IMR-90 (cell line): ENCODE data around the gene MTG1. TPM values are rescaled to one million over a fixed set of nuclear protein-coding genes. Genes with fewer than 3 reads are reported as not detected.

Source experiments
- ATAC-seq: fragments of 200-7000 bp; cut with Tn5 transposase; 2 replicates; pipeline ENCODE4 v1.9.1; 2020; ENCODE audit warnings: low read depth, mild to moderate bottlenecking, moderate library complexity
- BruUV-seq: library from RNA; stranded (reverse); fragments of 400-500 nt; replicated peaks from 2 replicates; lab custom pipeline; 2021; lab: Mats Ljungman, UMichigan
- CTCF ChIA-PET: fragments of 300-600 bp; formaldehyde crosslinking; extraction: SDS; loops from one replicate; lab custom pipeline; 2021; ENCODE audit warnings: antibody characterized with exemption; lab: Yijun Ruan, JAX
- POLR2A ChIA-PET: fragments of 300-600 bp; sonication (Branson Sonifier 250); formaldehyde crosslinking; loops from one replicate; lab custom pipeline; 2022; ENCODE audit warnings: antibody characterized with exemption; ENCODE audit not compliant: unreplicated experiment; lab: Charles Lee
- DNase-seq: peaks from one replicate; pipeline ENCODE4 v3.0.0; 2013
- H2AFZ ChIP-seq: replicated peaks from 2 replicates; pipeline ENCODE3; 2013; ENCODE audit warnings: low read length, mild to moderate bottlenecking; ENCODE audit not compliant: poor library complexity
- H2AK5ac ChIP-seq: 2 replicates; pipeline ENCODE4 v1.6.1; 2013; ENCODE audit warnings: low read depth, low read length, inconsistent platforms
- H2AK9ac ChIP-seq: replicated peaks from 2 replicates; pipeline ENCODE3; 2013; ENCODE audit warnings: mild to moderate bottlenecking, low read depth, low read length, moderate library complexity; ENCODE audit not compliant: poor library complexity
- H2BK120ac ChIP-seq: 2 replicates; pipeline ENCODE4 v1.6.1; 2013; ENCODE audit warnings: low read depth, low read length, inconsistent platforms
- H2BK15ac ChIP-seq: 3 replicates; pipeline ENCODE4 v1.6.1; 2013; ENCODE audit warnings: low read depth, low read length, inconsistent platforms
- H2BK20ac ChIP-seq: 2 replicates; pipeline ENCODE4 v1.6.1; 2013; ENCODE audit warnings: low read depth, mild to moderate bottlenecking, inconsistent platforms, low read length, moderate library complexity
- H2BK5ac ChIP-seq: 2 replicates; pipeline ENCODE4 v1.6.1; 2013; ENCODE audit warnings: mild to moderate bottlenecking, low read depth, low read length, inconsistent platforms; ENCODE audit not compliant: poor library complexity, severe bottlenecking
- H3K14ac ChIP-seq: replicated peaks from 2 replicates; pipeline ENCODE4 v1.6.1; 2013; ENCODE audit warnings: low read depth, low read length, inconsistent platforms
- H3K18ac ChIP-seq: 2 replicates; pipeline ENCODE4 v1.6.1; 2013; ENCODE audit warnings: low read depth, low read length, control low read depth
- H3K23ac ChIP-seq: 2 replicates; pipeline ENCODE4 v1.6.1; 2013; ENCODE audit warnings: low read depth, low read length, inconsistent platforms
- H3K27ac ChIP-seq: 2 replicates; pipeline ENCODE4 v1.5.1; 2013; ENCODE audit warnings: mild to moderate bottlenecking, control low read depth, low read length; ENCODE audit not compliant: insufficient read depth
- H3K27me3 ChIP-seq: 2 replicates; pipeline ENCODE4 v1.6.1; 2013; ENCODE audit warnings: low read length; ENCODE audit not compliant: control insufficient read depth, insufficient read depth
- H3K36me3 ChIP-seq: 2 replicates; pipeline ENCODE4 v1.6.1; 2013; ENCODE audit warnings: low read length, mixed read lengths; ENCODE audit not compliant: control insufficient read depth, insufficient read depth
- H3K4ac ChIP-seq: 2 replicates; pipeline ENCODE4 v1.6.1; 2013; ENCODE audit warnings: low read depth, low read length, inconsistent platforms
- H3K4me1 ChIP-seq: 2 replicates; pipeline ENCODE4 v1.6.1; 2013; ENCODE audit warnings: low read length, mixed read lengths; ENCODE audit not compliant: control insufficient read depth, insufficient read depth
- H3K4me2 ChIP-seq: 2 replicates; pipeline ENCODE4 v1.6.1; 2013; ENCODE audit warnings: low read depth, mild to moderate bottlenecking, control low read depth, low read length, moderate library complexity
- H3K4me3 ChIP-seq: 2 replicates; pipeline ENCODE4 v1.5.1; 2013; ENCODE audit warnings: low read depth, mild to moderate bottlenecking, control low read depth, low read length, moderate library complexity; ENCODE audit not compliant: insufficient read depth
- H3K56ac ChIP-seq: 2 replicates; pipeline ENCODE4 v1.6.1; 2013; ENCODE audit warnings: low read length, inconsistent platforms; ENCODE audit not compliant: insufficient read depth; ENCODE audit errors: extremely low read depth
- H3K79me1 ChIP-seq, 2 experiments: 2 replicates each; pipeline ENCODE4 v1.6.1; 2013; ENCODE audit warnings: low read length in 2 of 2, inconsistent platforms in 1 of 2, low read depth in 1 of 2
- H3K9ac ChIP-seq: 2 replicates; pipeline ENCODE4 v1.6.1; 2013; ENCODE audit warnings: low read depth, low read length, control low read depth
- H3K9me1 ChIP-seq: 2 replicates; pipeline ENCODE4 v1.6.1; 2013; ENCODE audit warnings: low read length, inconsistent platforms; ENCODE audit not compliant: insufficient read depth
- H3K9me3 ChIP-seq: 2 replicates; pipeline ENCODE4 v1.6.1; 2013; ENCODE audit warnings: low read length; ENCODE audit not compliant: control insufficient read depth, insufficient read depth
- H4K20me1 ChIP-seq: 2 replicates; pipeline ENCODE4 v1.6.1; 2013; ENCODE audit warnings: low read length, inconsistent platforms; ENCODE audit not compliant: insufficient read depth
- H4K5ac ChIP-seq: 2 replicates; pipeline ENCODE4 v1.6.1; 2013; ENCODE audit warnings: mild to moderate bottlenecking, low read depth, low read length, control low read depth
- H4K8ac ChIP-seq, 2 experiments: 2 replicates each; pipeline ENCODE4 v1.6.1; 2013; ENCODE audit warnings: low read depth in 2 of 2, low read length in 2 of 2, control low read depth in 1 of 2, inconsistent platforms in 1 of 2
- H4K91ac ChIP-seq: 2 replicates; pipeline ENCODE4 v1.6.1; 2013; ENCODE audit warnings: low read depth, low read length, inconsistent platforms; ENCODE audit not compliant: insufficient read depth
- CEBPB ChIP-seq: IDR thresholded peaks from 2 replicates; pipeline ENCODE4 v1.6.1; 2012; ENCODE audit warnings: low read depth, low read length, improper control_type of control experiment
- MAZ ChIP-seq: IDR thresholded peaks from 2 replicates; pipeline ENCODE4 v1.6.1; 2012; ENCODE audit warnings: low read depth, mild to moderate bottlenecking, low read length, improper control_type of control experiment, moderate library complexity, borderline replicate concordance
- RCOR1 ChIP-seq: IDR thresholded peaks from 2 replicates; pipeline ENCODE4 v1.6.1; 2012; ENCODE audit warnings: mild to moderate bottlenecking, low read length, improper control_type of control experiment; ENCODE audit not compliant: insufficient replicate concordance
- USF2 ChIP-seq: fragments of 150-350 bp; IDR thresholded peaks from 2 replicates; pipeline ENCODE4 v1.6.1; 2017; ENCODE audit warnings: mild to moderate bottlenecking, antibody characterized with exemption, low read length, low read depth
- WGBS, 2 experiments: methylation state at CpG; one replicate each; pipeline versions ENCODE4 v1.1.5 to v1.1.7; 2013; ENCODE audit warnings: missing lambda C conversion rate in 2 of 2; ENCODE audit not compliant: insufficient read length in 1 of 2; ENCODE audit errors: extremely low coverage in 2 of 2; 5-methylcytosine and 5-hydroxymethylcytosine counted together
- dilution Hi-C: fragments of 300-500 bp; cut with HindIII; formaldehyde crosslinking; loops from one replicate; pipeline ENCODE4 v1.14.3; 2018; ENCODE audit warnings: low sequenced_read_pairs; ENCODE audit not compliant: unreplicated experiment
- in situ Hi-C: fragments of 300-500 bp; cut with MboI; formaldehyde crosslinking; loops from 3 replicates; pipeline ENCODE4 v1.14.3; 2019; ENCODE audit warnings: low sequenced_read_pairs, inconsistent platforms, mixed read lengths
- intact Hi-C: fragments of 100-400 bp; cut with micrococcal nuclease; formaldehyde crosslinking; loops from 2 replicates; pipeline ENCODE4 v1.10.0; 2022
- polyA plus RNA-seq, 3 experiments: library from polyadenylated mRNA; depleted of rRNA; stranded (reverse); fragments of >200 nt; gene quantifications; 2 replicates each; pipeline ENCODE4 v1.2.3, GENCODE V29; 2012; ENCODE audit warnings: low replicate concordance in 1 of 3
- total RNA-seq: library from RNA; depleted of rRNA; stranded (reverse); fragments of >200 nt; gene quantifications from 2 replicates; pipeline ENCODE4 v1.2.3, GENCODE V29; 2012

MTG1 gene
- total and polyA plus RNA-seq, 2 of the 4 experiments (the other 2 are of a cell fraction), result 38.5 to 64.8 TPM

- 91% methylated on average over 9 of the region's 34 CpGs; no CpG with 5 or more reads in 1 of the 2 experiments for WGBS, 2 experiments
- Histone ChIP-seq H3K4ac (no peak overlapping the region), H2AFZ (no peak overlapping the region), H3K27me3 (no peaks in the 10 kb centered on the region), H2BK20ac (no peak overlapping the region), H3K14ac (no peak overlapping the region), H3K4me1 (no peaks in the 10 kb centered on the region), H3K4me3 (no peak overlapping the region), H3K27ac (no peak overlapping the region), H3K79me1 (no peaks in the 10 kb centered on the region), H4K20me1 (no peaks in the 10 kb centered on the region), H2BK15ac (no peak overlapping the region), H4K5ac (no peak overlapping the region), H2AK5ac (no peak overlapping the region), H3K56ac (no peak overlapping the region), H3K36me3 (no peaks in the 10 kb centered on the region), H4K8ac (no peak overlapping the region), H2BK120ac (no peak overlapping the region), H3K9me1 (no peaks in the 10 kb centered on the region), H3K4me2 (no peak overlapping the region), H2BK5ac (no peak overlapping the region), H3K9ac (no peak overlapping the region), H3K18ac (no peak overlapping the region), H4K91ac (no peak overlapping the region), H3K9me3 (no peaks in the 10 kb centered on the region), H2AK9ac (no peak overlapping the region), H3K23ac (no peak overlapping the region)
- no peak for DNase-seq
- no peak for TF ChIP-seq RCOR1
- no peak for TF ChIP-seq MAZ
- no peak for TF ChIP-seq USF2
- TF ChIP-seq CEBPB, result no peak
- ChIA-PET POLR2A (no interaction called here), CTCF (no interaction called here)
- BruUV-seq, result no TSS peak
- intact Hi-C loops, result no loop called here
- in situ Hi-C loops, result no loop called here
- no peak for ATAC-seq
- dilution Hi-C loops, result no loop called here
These were observed 63.3 kb downstream of the MTG1 start for GRCh38 chr10:133457100-133457841.
